T-helper 17 cell (primary cell): ENCODE data around the gene TAS1R1. TPM values are rescaled to one million over a fixed set of nuclear protein-coding genes. Genes with fewer than 3 reads are reported as not detected.

ENCODE experiments used
- ATAC-seq: fragments of 150-1000 bp; cut with Tn5 transposase; 2 replicates; pipeline ENCODE4 v1.10.0; 2021; ENCODE audit warnings: mild to moderate bottlenecking, moderate library complexity
- DNase-seq, 3 donors: peaks; one replicate each; pipeline versions ENCODE4 v3.0.0 to v3.0.0-alpha.2; 2020 to 2021
- H3K9me3 ChIP-seq: one replicate; pipeline ENCODE4 v1.7.0; 2013; ENCODE audit warnings: low read length, mild to moderate bottlenecking; ENCODE audit not compliant: control insufficient read depth, poor library complexity, severe bottlenecking
- H3K27ac Mint-ChIP-seq: one replicate; pipeline ENCODE4 v1.8.0; 2022; ENCODE audit warnings: mild to moderate bottlenecking, moderate library complexity, mixed read lengths
- H3K27me3 Mint-ChIP-seq: one replicate; pipeline ENCODE4 v1.8.0; 2022; ENCODE audit warnings: mixed read lengths
- H3K36me3 Mint-ChIP-seq: one replicate; pipeline ENCODE4 v1.8.0; 2022; ENCODE audit warnings: low read depth, mixed read lengths
- H3K4me1 Mint-ChIP-seq: one replicate; pipeline ENCODE4 v1.8.0; 2022; ENCODE audit warnings: mild to moderate bottlenecking, mixed read lengths
- H3K4me3 Mint-ChIP-seq: one replicate; pipeline ENCODE4 v1.8.0; 2022; ENCODE audit warnings: mild to moderate bottlenecking, moderate library complexity, mixed read lengths
- total RNA-seq, 4 donors: library from RNA in 2 of 4; stranded (reverse) in 2 of 4; gene quantifications; one replicate each; pipeline ENCODE4 v1.2.3 and lab custom pipeline; 2022 to 2026

TAS1R1 gene
- total RNA-seq, 2 donors from 2014 or later, result not detected

- peak overlapping the region; percentile 98 for H3K4me3 Mint-ChIP-seq
- H3K9me3 ChIP-seq, result no peaks in the 10 kb centered on the region
- DNase-seq, result peak in 1 of 3 donors; percentile 20
- no peaks in the 10 kb centered on the region for H3K36me3 Mint-ChIP-seq
- H3K27me3 Mint-ChIP-seq, result no peaks in the 10 kb centered on the region
- H3K27ac Mint-ChIP-seq, result peak overlapping the region; percentile 47
- ATAC-seq, result peak; percentile 40
- peaks cover 16% of the 10 kb centered on the region for H3K4me1 Mint-ChIP-seq
Observed at GRCh38 chr1:6601923-6602668, 47.0 kb downstream of the TAS1R1 start.

DNA sequence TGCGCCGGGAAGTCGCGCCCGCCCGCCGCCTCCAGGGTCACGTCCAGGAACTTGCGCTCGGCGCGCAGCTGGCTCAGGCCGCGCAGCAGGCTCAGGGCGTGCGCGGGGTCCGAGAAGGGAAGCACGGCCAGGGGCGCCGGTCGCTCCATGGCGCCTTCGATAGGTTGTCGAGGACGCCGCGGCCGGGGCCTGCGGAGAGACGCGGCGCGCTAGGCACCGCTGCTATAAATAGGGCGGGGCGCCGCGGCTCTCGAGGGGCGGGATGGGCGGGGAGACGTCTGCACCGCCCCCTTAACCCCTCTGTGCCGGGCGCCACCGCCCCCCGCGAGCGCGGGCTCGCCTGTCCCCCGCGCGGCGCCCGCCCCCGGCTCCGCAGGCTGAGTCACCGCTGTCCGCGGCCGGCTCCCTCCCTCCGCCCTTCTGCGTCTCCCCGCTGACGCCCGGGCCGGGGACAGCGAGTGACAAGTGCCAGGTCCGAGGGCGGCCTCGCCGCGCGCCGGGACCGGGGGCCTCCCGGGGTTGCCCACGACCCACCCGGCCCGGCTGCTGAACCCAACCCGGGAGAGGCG lies 47.6 kb downstream of the TAS1R1 start, which contains the start of gene KLHL21:
KLHL21 (minus strand) TSS at position 201 of the 569 bp plus-strand sequence; CDS start at position 149, 52 bp downstream.
- H3K27ac Mint-ChIP-seq, result peak within 1 kb of the TSS; percentile 91
- ATAC-seq, result peak; percentile 67

DNA sequence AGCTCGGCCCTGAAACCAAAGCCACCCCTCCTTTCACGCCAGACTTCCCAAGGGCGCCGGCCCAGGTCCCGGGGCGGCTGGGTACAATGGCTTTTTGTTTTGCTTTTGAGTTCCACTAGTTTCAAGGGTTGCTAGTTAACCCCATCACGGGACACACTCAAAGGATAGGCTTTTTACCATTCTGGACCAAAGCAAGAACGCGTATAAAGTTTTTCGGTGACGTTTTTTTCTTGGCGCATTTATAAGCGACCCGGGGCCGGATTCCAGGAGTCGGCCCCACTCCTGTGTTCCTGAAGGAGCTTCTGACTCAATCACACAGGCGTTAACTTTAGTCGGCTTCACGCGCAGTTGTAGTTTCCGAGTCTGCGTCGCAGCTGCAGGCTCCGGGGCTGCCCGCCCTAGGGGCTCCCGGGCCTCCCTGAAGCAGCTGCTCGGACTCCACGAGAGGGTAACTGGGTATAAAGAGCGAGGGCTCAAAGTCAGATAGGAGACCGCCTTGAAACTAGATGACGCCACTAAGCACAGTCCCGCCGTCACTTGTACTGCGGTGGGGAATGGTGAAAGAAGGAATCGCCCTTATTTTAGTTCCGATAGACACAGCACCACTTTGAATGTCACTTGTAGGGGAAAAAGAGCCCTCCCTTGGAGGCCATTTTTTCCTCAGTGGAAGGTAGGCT lies 48.3 kb downstream of the TAS1R1 start:
- Mint-ChIP-seq H3K4me1 (peaks cover 16% of the 10 kb centered on the region), H3K27me3 (no peaks in the 10 kb centered on the region), H3K4me3 (peak overlapping the region; percentile 90), H3K36me3 (no peaks in the 10 kb centered on the region), H3K27ac (peak overlapping the region; percentile 91)
- no peaks in the 10 kb centered on the region for H3K9me3 ChIP-seq
- ATAC-seq (peak; percentile 54), DNase-seq (peak in 1 of 3 donors; percentile 41)

More for the DNA sequence above, 47.6 kb downstream of the TAS1R1 start, which contains the start of gene KLHL21:
- DNase-seq, result peak; percentile 63 to 82 (median 82)
- Mint-ChIP-seq H3K4me1 (peaks cover 16% of the 10 kb centered on the region), H3K27me3 (no peaks in the 10 kb centered on the region), H3K4me3 (peak within 1 kb of the TSS; percentile 98), H3K36me3 (no peaks in the 10 kb centered on the region)
- no peaks in the 10 kb centered on the region for H3K9me3 ChIP-seq

- H3K27me3 Mint-ChIP-seq, result no peaks in the 10 kb centered on the region
- no peaks in the 10 kb centered on the region for H3K9me3 ChIP-seq
- no peaks in the 10 kb centered on the region for H3K36me3 Mint-ChIP-seq
- H3K4me3 Mint-ChIP-seq, result peak overlapping the region; percentile 90
- ATAC-seq, result no peak
- H3K4me1 Mint-ChIP-seq, result peaks cover 13% of the 10 kb centered on the region
- no peak for DNase-seq
- peak overlapping the region; percentile 91 for H3K27ac Mint-ChIP-seq
Observed at GRCh38 chr1:6603915-6604558, 48.9 kb downstream of the TAS1R1 start.

DNA sequence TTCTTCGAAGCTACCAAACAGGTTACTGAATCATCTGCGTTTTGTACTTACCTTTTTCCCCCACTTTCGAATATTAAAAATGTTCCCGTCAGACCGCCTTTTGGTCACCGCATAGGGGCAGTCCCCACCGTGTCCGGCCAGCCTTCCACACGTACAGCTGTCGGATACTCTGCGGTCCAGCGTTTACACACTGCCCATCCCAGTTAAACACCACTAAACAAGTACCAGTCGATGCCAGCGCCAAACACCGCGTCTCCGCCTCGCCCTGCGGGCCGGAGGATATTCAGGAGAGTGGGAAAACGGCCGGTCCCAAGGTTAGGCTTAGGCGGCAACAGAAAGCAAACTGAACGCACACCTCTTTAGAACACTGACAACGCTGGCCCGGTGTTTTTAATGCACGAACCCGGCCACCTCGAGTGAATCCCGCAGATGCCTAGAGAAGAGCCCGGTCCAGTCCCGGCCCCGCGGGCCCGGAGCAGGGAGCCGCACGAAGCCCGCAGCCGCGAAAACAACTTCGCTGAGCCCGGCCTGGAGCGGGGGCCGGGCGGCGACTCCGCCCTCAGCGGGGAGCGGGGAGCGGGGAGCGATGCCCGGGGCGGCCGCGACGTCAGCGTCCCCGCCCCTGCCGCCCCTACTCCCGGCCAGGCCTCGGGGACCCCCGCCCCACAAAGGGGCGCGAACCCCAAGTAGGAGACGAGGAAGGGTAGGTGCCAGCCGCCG lies 57.7 kb downstream of the TAS1R1 start:
- Mint-ChIP-seq H3K27ac (peak overlapping the region; percentile 74), H3K36me3 (no peaks in the 10 kb centered on the region), H3K27me3 (no peaks in the 10 kb centered on the region), H3K4me3 (peak overlapping the region; percentile 92), H3K4me1 (peaks cover 21% of the 10 kb centered on the region)
- no peaks in the 10 kb centered on the region for H3K9me3 ChIP-seq
- DNase-seq, result no peak
- ATAC-seq, result peak; percentile 38

- Mint-ChIP-seq H3K4me3 (peak within 1 kb of the TSS; percentile 92), H3K27me3 (no peaks in the 10 kb centered on the region), H3K36me3 (no peaks in the 10 kb centered on the region), H3K27ac (peak within 1 kb of the TSS; percentile 74), H3K4me1 (peaks cover 21% of the 10 kb centered on the region)
- DNase-seq (peak; percentile 98 to 99 (median 99)), ATAC-seq (peak; percentile 98)
- H3K9me3 ChIP-seq, result no peaks in the 10 kb centered on the region
Observed at GRCh38 chr1:6613361-6614018, 58.4 kb downstream of the TAS1R1 start, which contains the start of gene PHF13. PHF13 (plus strand) TSS chr1:6613731; CDS start chr1:6614067, 336 bp downstream.

- H3K4me3 Mint-ChIP-seq, result peak overlapping the region; percentile 92
- peaks cover 21% of the 10 kb centered on the region for H3K4me1 Mint-ChIP-seq
- H3K27ac Mint-ChIP-seq, result no peak overlapping the region
- H3K9me3 ChIP-seq, result no peaks in the 10 kb centered on the region
- no peaks in the 10 kb centered on the region for H3K27me3 Mint-ChIP-seq
- ATAC-seq (no peak), DNase-seq (peak in 2 of 3 donors; percentile 61 to 62)
- no peaks in the 10 kb centered on the region for H3K36me3 Mint-ChIP-seq
Observed at GRCh38 chr1:6614019-6614928, 59.2 kb downstream of the TAS1R1 start.

GRCh38 chr1:6614929-6615785 lies 60.0 kb downstream of the TAS1R1 start:
- DNase-seq, result no peak
- Mint-ChIP-seq H3K36me3 (no peaks in the 10 kb centered on the region), H3K4me3 (peak overlapping the region; percentile 62), H3K27me3 (no peaks in the 10 kb centered on the region), H3K4me1 (peaks cover 22% of the 10 kb centered on the region), H3K27ac (peak overlapping the region; percentile 63)
- no peak for ATAC-seq
- no peaks in the 10 kb centered on the region for H3K9me3 ChIP-seq

DNA sequence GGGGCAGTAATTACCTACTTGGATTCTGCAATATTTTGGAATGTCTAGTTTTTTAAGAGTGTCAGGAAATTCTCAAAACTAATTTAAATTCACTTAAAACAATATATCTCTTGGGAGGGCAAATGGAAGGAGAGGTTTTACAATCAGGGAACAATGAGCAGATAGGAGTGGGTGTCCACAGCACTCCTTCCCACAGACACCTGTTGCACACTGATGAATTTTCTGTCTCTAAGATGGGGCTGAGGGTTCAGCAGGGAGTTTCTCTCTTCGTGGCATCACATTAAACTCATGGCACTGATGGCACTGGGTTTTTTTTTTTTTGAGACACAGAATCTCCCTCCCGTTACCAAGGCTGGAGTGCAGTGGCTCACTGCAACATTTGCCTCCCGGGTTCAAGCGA lies 63.9 kb downstream of the TAS1R1 start:
- DNase-seq (no peak), ATAC-seq (no peak)
- no peaks in the 10 kb centered on the region for H3K9me3 ChIP-seq
- Mint-ChIP-seq H3K27me3 (no peaks in the 10 kb centered on the region), H3K27ac (no peak overlapping the region), H3K36me3 (no peaks in the 10 kb centered on the region), H3K4me1 (peaks cover 12% of the 10 kb centered on the region), H3K4me3 (no peak overlapping the region)

- no peak for ATAC-seq
- H3K36me3 Mint-ChIP-seq, result no peaks in the 10 kb centered on the region
Observed at GRCh38 chr1:6621429-6622391, 66.6 kb downstream of the TAS1R1 start.

More at GRCh38 chr1:6621429-6622391, 66.6 kb downstream of the TAS1R1 start:
- H3K9me3 ChIP-seq, result no peaks in the 10 kb centered on the region
- Mint-ChIP-seq H3K4me3 (no peak overlapping the region), H3K27me3 (no peaks in the 10 kb centered on the region), H3K27ac (no peak overlapping the region), H3K4me1 (peaks cover 12% of the 10 kb centered on the region)
- no peak for DNase-seq
